Occipital lobe (tissue), 2 donors: ENCODE results near the gene PRIMPOL. TPM values are rescaled to one million over a fixed set of nuclear protein-coding genes. Genes with fewer than 3 reads are reported as not detected.

ENCODE experiments used
- DNase-seq: peaks from one replicate; lab custom pipeline; 2025; lab: John Stamatoyannopoulos, UW
- total RNA-seq: library from RNA; depleted of rRNA; stranded (reverse); fragments of >200 nt; gene quantifications from one replicate; pipeline ENCODE4 v1.2.3, GENCODE V29; 2014

PRIMPOL gene
- total RNA-seq, 1 donor from 2014 or later, result 43.8 TPM

- DNase-seq, result no peak
These were observed 18.6 kb downstream of the PRIMPOL start for GRCh38 chr4:184668096-184668495.

DNA sequence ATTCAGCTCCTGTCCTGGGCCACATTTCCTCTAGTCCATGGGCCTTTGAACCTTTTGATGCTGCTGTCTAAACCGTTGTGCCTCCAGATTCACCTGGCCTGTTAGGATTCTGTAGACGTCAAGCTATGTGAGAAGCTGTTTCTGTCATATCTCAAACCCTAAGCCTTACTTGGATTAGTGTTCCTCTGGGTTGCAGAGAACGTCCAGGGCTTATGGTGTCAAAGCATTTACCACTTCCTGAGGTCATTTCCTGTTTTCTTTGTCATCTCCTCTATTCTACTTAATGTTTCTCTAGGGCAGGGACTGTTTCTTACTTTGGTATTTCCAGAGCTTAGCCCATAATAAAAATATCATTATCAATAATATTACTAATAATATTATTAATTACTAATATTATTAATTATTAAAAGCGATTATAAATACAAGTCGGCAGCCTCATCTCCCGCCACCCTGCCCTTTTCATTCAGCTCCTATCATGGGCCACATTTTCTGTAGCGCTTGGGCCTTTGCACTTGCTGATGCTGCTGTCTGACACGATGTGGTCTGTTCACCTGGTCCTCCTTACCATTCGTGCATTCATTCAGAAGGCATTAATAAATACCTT lies 19.1 kb downstream of the PRIMPOL start:
- no peak for DNase-seq

DNA sequence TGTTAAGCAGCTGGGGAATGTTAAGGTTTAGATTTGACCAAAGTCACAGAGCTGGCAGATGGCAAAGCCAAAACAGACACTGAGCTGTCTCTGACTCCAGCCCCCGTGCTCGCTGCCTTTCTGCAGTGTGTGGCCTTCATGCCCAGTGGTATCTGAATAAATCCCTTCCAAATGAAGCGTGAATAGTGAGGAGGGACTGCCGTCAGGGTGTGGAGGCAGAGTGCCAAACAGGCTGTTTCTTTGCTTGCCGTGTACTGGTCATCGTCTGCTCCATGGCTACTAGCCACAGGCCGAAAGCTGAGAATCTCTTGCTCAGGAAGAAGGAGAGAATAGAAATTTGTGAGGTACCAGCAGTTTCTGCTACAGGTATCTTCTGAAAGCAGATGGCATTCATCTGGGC lies 19.7 kb downstream of the PRIMPOL start:
- no peak for DNase-seq

- no peak for DNase-seq
These were observed 21.6 kb downstream of the PRIMPOL start for GRCh38 chr4:184671101-184671500.

DNA sequence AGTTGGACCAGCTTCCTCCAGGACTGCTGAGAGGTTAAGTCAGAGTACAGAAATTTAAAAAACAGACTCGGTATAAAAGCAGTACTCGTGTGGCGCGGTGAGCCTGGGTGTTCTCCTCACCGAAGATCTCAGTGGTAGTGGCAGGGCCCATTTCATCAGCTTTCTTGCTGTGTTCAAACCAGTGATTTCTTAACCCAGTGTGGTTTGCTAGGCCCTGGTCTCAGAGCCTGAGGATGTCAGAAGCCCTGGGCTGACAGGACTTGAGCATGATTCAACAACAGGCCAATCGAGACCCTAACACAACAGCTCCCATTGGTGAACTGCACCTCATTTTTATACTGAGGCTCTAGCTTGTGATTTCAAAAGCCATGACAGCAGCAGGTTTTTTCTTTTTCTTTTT lies 23.2 kb downstream of the PRIMPOL start:
- no peak for DNase-seq

GRCh38 chr4:184674011-184674410 lies 24.5 kb downstream of the PRIMPOL start:
- DNase-seq, result no peak

GRCh38 chr4:184675018-184675417 lies 25.5 kb downstream of the PRIMPOL start:
- DNase-seq, result no peak

DNA sequence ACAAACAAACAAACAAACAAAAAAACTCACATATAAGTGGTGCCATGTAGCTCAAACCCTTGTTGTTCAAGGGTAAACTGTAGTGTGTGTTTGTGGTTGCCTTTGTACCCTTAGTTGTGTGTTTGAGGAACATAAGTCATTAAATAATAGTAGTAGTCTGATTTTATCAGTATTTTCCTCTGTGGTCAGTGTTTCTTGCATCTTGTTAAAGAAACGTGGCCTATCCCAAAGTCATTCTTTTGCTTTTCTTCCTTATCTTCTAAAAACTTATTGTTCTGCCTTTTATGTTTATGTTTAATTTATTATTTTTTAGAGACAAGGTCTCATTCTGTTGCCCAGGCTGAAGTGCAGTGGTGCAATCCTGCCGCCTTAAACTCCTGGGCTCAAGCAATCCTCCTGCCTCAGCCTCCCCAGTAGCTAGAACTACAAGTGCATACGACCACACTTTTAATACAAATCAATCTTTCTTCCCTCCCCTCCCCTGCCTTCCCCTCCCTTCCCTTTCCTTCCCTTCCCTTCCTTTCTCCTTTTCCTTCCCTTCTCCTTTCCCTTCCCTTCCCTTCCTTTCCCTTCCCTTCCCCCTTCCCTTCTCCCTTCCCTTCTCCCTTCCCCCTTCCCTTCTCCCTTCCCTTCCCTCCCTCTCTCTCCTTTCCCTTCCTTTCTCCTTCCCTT lies 26.4 kb downstream of the PRIMPOL start:
- no peak for DNase-seq

- DNase-seq, result no peak
These were observed 31.2 kb downstream of the PRIMPOL start for GRCh38 chr4:184680698-184681097.

GRCh38 chr4:184681916-184682315 lies 32.4 kb downstream of the PRIMPOL start:
- no peak for DNase-seq

- no peak for DNase-seq
These were observed 35.1 kb downstream of the PRIMPOL start for GRCh38 chr4:184684491-184685189.

- no peak for DNase-seq
These were observed 38.5 kb downstream of the PRIMPOL start for GRCh38 chr4:184688005-184688404.

- DNase-seq, result no peak
These were observed 38.9 kb downstream of the PRIMPOL start for GRCh38 chr4:184688447-184688846.

- no peak for DNase-seq
These were observed 40.1 kb downstream of the PRIMPOL start for GRCh38 chr4:184689681-184690080.

GRCh38 chr4:184693056-184693455 lies 43.5 kb downstream of the PRIMPOL start:
- no peak for DNase-seq

DNA sequence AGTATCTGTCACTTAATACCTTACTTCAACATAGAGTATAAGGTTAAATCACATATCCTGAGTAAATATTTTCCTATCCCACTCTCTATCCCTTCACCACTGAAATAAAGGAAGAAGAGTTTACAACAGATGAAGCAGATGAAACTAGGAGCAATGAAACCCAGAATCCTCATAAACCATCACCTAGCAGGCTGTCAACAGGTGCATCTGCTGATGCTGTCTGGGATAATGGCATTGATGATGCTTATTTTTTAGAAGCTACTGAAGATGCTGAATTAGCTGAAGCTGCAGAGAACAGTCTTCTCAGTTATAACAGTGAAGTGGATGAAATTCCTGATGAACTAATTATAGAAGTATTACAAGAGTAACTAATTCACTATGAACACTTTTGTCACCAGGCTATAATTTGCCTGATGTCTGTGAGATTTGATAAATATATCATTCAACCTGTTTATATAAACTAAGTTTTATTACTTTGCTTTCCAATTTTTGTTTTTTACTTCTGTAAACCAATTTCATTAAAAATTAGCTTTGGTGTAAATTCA lies 44.9 kb downstream of the PRIMPOL start:
- DNase-seq, result no peak

GRCh38 chr4:184695178-184695896 lies 45.8 kb downstream of the PRIMPOL start:
- DNase-seq, result no peak

DNA sequence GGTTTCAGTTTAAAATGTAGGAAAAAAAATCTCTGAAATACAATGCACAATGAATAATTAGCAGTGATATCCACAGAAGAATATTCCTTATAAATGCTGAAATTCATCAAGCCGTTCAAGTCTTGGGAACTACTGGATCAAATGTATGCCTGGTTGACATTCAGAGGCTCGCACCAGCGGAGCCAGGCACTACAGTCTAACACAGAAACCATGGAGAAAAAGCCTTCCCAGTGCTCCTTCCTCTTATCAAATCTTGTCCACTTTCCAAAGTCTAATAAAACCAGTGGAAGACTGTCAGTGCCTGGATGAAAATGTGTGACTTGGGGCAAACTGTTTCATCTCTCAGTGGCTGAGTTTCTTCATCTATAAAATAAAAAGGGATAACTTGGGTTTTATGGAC lies 48.4 kb downstream of the PRIMPOL start:
- no peak for DNase-seq

DNA sequence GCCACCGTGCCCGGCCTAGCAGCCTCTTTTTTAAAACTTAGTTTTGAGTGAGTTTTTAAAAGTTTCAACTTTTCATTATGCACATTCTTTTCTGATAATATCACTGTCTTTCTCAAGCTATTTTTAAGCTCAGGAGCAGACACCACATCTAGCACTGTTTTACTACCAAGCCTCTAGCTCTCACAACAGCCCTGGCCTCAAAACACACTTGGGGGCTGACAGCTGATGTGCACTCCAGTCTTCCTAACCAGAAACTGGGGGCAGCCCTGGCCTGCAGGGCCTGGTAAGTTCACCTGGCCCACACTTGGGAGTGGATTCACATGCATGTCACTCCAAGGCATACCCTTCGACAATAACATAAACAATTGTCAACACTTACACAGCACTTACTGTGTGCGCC lies 50.4 kb downstream of the PRIMPOL start:
- no peak for DNase-seq

- DNase-seq, result no peak
These were observed 52.6 kb downstream of the PRIMPOL start for GRCh38 chr4:184702114-184702513.

GRCh38 chr4:184705692-184706091 lies 56.2 kb downstream of the PRIMPOL start:
- no peak for DNase-seq

- DNase-seq, result no peak
These were observed 56.9 kb downstream of the PRIMPOL start for GRCh38 chr4:184706453-184706852.
